A673 (cell line): Measurements from ENCODE around the gene MGAT5B. TPM values are rescaled to one million over a fixed set of nuclear protein-coding genes. Genes with fewer than 3 reads are reported as not detected.
A peak's percentile ranks its signal among the peaks of the same experiment; 100 is the strongest.
"Not testable (repeated sequence)": the region's sequence is repeated elsewhere in the genome, so short reads cannot be mapped to it uniquely, and the experiment has no call there.

Source experiments
- BruUV-seq: library from RNA; stranded (reverse); fragments of 400-500 nt; replicated peaks from 2 replicates; lab custom pipeline; 2021; lab: Mats Ljungman, UMichigan
- CTCF ChIA-PET: fragments of 300-600 bp; sonication (Branson Sonifier 250); formaldehyde crosslinking; loops from one replicate; lab custom pipeline; 2022; ENCODE audit warnings: antibody characterized with exemption; lab: Charles Lee
- POLR2A ChIA-PET: fragments of 300-600 bp; sonication (Branson Sonifier 250); formaldehyde crosslinking; loops from one replicate; lab custom pipeline; 2022; ENCODE audit warnings: antibody characterized with exemption; ENCODE audit not compliant: low non-redundant PET; lab: Charles Lee
- DNase-seq: peaks from one replicate; pipeline ENCODE4 v3.0.0-alpha.2; 2015; ENCODE audit warnings: low spot score
- H3K27ac ChIP-seq: fragments of 200-600 bp; sonication (generic); 2 replicates; pipeline ENCODE4 v1.5.1; 2016; ENCODE audit warnings: mixed run types, low read depth, mild to moderate bottlenecking, mixed read lengths, antibody characterized with exemption, low read length; ENCODE audit not compliant: poor library complexity, severe bottlenecking
- H3K27me3 ChIP-seq: fragments of 200-600 bp; sonication (generic); replicated peaks from 2 replicates; pipeline ENCODE4 v1.6.1; 2017; ENCODE audit warnings: mixed run types, low read depth, mild to moderate bottlenecking, mixed read lengths, antibody characterized with exemption, low read length; ENCODE audit not compliant: insufficient read depth, poor library complexity
- H3K36me3 ChIP-seq: fragments of 200-600 bp; sonication (generic); 2 replicates; pipeline ENCODE4 v1.6.1; 2016; ENCODE audit warnings: mixed run types, mild to moderate bottlenecking, mixed read lengths, antibody characterized with exemption, low read length; ENCODE audit not compliant: insufficient read depth, poor library complexity, severe bottlenecking
- H3K4me1 ChIP-seq: fragments of 200-600 bp; sonication (generic); 2 replicates; pipeline ENCODE4 v1.6.1; 2017; ENCODE audit warnings: mixed run types, mild to moderate bottlenecking, mixed read lengths, antibody characterized with exemption, low read length; ENCODE audit not compliant: insufficient read depth, poor library complexity, severe bottlenecking
- H3K4me3 ChIP-seq: fragments of 200-600 bp; sonication (generic); 2 replicates; pipeline ENCODE4 v1.5.1; 2016; ENCODE audit warnings: low read depth, mixed run types, mild to moderate bottlenecking, mixed read lengths, low read length; ENCODE audit not compliant: poor library complexity, severe bottlenecking
- H3K9me3 ChIP-seq: fragments of 200-600 bp; sonication (generic); 2 replicates; pipeline ENCODE4 v1.6.1; 2016; ENCODE audit warnings: mixed run types, low read depth, mild to moderate bottlenecking, mixed read lengths, antibody characterized with exemption, low read length; ENCODE audit not compliant: poor library complexity, severe bottlenecking
- EZH2 ChIP-seq: fragments of 200-600 bp; sonication (generic); IDR thresholded peaks from 2 replicates; pipeline ENCODE4 v1.6.1; 2017; ENCODE audit warnings: borderline replicate concordance, low read depth, mild to moderate bottlenecking, mixed read lengths, antibody characterized with exemption, low read length; ENCODE audit not compliant: poor library complexity, severe bottlenecking
- intact Hi-C: fragments of 100-400 bp; cut with micrococcal nuclease; formaldehyde crosslinking; loops from one replicate; pipeline ENCODE4 v1.10.0; 2022; ENCODE audit not compliant: unreplicated experiment
- total RNA-seq: library from RNA; stranded (reverse); gene quantifications from 2 replicates; pipeline ENCODE4 v1.2.3, GENCODE V29; 2021
- TF ChIP-seq, protein P1 (sequence below): fragments of 300-800, 200-600 bp; sonication (generic); conservative IDR thresholded peaks from 2 replicates; pipeline ENCODE4 v1.5.1; 2017; ENCODE audit warnings: low read depth, mild to moderate bottlenecking, antibody characterized with exemption, low read length, moderate library complexity, mixed read lengths

The MGAT5B gene
- total RNA-seq, 1 experiment from 2014 or later, result 1.1 TPM

DNA sequence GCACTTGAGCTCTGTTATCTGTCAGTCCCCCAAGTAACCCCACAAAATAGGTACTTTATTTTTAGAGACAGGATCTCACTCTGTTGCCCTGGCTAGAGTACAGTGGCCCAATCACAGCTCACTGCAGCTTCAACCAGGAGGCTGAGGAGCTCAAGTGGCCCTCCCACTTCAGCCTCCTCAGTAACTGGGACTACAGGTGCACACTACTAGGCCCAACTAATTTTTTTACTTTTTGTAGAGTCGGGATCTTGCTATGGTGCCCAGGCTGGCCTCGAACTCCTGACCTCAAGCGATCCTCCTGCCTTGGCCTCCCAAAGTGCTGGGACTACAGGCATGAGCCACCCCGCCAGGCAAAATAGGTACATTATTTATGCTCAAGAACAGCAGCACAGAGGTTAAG lies 99.6 kb downstream of the MGAT5B start:
- no peak overlapping the region for H3K4me3 ChIP-seq
- ChIA-PET CTCF (no interaction called here), POLR2A (no interaction called here)
- H3K9me3 ChIP-seq, result no peaks in the 10 kb centered on the region
- no peak for TF ChIP-seq EZH2
- TF ChIP-seq, protein P1, sequence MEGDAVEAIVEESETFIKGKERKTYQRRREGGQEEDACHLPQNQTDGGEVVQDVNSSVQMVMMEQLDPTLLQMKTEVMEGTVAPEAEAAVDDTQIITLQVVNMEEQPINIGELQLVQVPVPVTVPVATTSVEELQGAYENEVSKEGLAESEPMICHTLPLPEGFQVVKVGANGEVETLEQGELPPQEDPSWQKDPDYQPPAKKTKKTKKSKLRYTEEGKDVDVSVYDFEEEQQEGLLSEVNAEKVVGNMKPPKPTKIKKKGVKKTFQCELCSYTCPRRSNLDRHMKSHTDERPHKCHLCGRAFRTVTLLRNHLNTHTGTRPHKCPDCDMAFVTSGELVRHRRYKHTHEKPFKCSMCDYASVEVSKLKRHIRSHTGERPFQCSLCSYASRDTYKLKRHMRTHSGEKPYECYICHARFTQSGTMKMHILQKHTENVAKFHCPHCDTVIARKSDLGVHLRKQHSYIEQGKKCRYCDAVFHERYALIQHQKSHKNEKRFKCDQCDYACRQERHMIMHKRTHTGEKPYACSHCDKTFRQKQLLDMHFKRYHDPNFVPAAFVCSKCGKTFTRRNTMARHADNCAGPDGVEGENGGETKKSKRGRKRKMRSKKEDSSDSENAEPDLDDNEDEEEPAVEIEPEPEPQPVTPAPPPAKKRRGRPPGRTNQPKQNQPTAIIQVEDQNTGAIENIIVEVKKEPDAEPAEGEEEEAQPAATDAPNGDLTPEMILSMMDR, result no peak
- no TSS peak for BruUV-seq
- no peaks in the 10 kb centered on the region for H3K36me3 ChIP-seq
- intact Hi-C loops, result no loop called here
- no peak for DNase-seq
- H3K27ac ChIP-seq, result no peak overlapping the region
- peaks cover 10% of the 10 kb centered on the region for H3K4me1 ChIP-seq
- H3K27me3 ChIP-seq, result no peaks in the 10 kb centered on the region

DNA sequence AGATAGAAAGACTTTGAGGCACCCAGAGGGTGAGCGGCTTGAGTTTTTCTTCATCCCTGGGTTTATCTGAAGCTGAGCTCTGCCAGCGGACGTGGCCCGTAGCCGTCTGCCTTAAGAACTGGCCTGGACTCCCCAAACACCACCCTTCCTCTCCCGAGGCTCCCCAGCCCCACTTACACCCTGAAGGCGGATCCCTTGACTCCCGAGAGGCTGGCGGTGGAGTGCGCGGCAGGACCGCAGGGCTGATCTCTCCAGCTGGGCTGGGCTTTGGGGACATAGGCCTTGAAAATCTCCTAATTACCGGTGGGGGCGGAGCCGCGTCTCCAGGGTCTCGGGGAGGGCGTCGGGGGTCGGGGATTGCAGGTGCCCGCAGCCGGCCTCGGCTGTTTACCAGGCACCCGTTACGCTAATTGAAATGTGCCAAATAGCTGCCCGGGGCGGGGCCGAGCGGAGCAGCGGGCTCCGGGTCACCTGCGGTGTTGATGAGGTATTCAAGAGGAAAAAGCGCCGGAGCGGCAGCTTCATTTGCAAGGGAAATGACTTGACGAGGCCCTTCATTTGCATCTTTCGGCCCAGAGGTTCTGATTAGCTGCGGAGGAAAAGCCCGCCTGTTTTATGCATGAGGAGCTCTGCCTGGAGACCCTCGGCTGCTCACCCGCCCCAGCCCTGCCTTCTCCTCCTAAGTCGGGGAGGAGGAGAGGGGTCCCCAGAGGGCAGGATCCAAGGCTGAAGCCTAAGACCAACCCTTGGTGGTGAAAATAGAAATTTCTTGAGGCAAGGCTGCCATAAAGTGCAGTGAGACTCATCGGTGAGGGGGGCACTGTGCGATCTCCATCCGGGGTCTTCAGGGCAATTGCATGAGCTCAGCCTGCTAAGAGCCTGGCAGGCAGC lies 100.7 kb downstream of the MGAT5B start:
- no TSS peak for BruUV-seq
- H3K9me3 ChIP-seq, result no peaks in the 10 kb centered on the region
- H3K27ac ChIP-seq, result peak overlapping the region; percentile 70

GRCh38 chr17:76969598-76970172 lies 101.5 kb downstream of the MGAT5B start:
- peak; percentile 45 for DNase-seq
- intact Hi-C loops, result no loop called here
- H3K27ac ChIP-seq, result peak overlapping the region; percentile 70
- peaks cover 10% of the 10 kb centered on the region for H3K4me1 ChIP-seq
- TF ChIP-seq, protein P1, result no peak
- TF ChIP-seq EZH2, result no peak
- H3K36me3 ChIP-seq, result no peaks in the 10 kb centered on the region
- H3K27me3 ChIP-seq, result no peaks in the 10 kb centered on the region
- no TSS peak for BruUV-seq
- POLR2A ChIA-PET, result interaction anchor here (0.5 to 0.6 kb wide), 3 partner anchors 237 to 1070 kb away, joined by 3 to 5 read pairs (median 3); no protein-coding TSS in a partner anchor
- CTCF ChIA-PET, result no interaction called here
- no peaks in the 10 kb centered on the region for H3K9me3 ChIP-seq
- peak overlapping the region; percentile 48 for H3K4me3 ChIP-seq

More for the DNA sequence above, 100.7 kb downstream of the MGAT5B start:
- Histone ChIP-seq H3K4me1 (peaks cover 10% of the 10 kb centered on the region), H3K4me3 (peak overlapping the region; percentile 48), H3K27me3 (no peaks in the 10 kb centered on the region), H3K36me3 (no peaks in the 10 kb centered on the region)
- intact Hi-C loops, result no loop called here
- POLR2A ChIA-PET, result interaction anchor here (0.5 to 0.6 kb wide), 3 partner anchors 236 to 1071 kb away, joined by 3 to 5 read pairs (median 3); no protein-coding TSS in a partner anchor
- CTCF ChIA-PET, result interaction anchor here (0.6 kb wide), 1 partner anchor 88 kb away, joined by 5 read pairs; no protein-coding TSS in a partner anchor
- TF ChIP-seq, protein P1, result no peak
- TF ChIP-seq EZH2, result no peak
- DNase-seq, result peak; percentile 86

DNA sequence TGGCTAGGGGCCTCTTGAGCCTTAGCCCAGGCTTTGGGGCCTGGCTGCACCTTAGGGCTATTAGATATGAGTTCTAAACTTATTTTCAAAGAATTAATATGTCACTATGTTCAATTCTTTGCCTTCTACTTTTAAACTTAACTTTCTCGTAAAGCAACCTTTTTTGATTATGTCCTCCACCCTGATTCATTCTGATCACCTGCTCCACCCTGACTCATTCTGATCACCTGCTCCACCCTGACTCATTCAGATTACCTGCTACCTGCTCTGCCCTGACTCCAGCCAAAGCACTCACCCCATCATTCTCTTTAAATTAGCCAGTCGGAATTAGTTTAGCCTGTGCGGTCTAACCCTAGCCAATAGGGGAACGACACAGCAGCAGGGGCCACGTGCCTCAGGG lies 102.0 kb downstream of the MGAT5B start:
- H3K4me3 ChIP-seq, H3K36me3 ChIP-seq, DNase-seq, CTCF ChIA-PET, POLR2A ChIA-PET, H3K27ac ChIP-seq, intact Hi-C loops, H3K27me3 ChIP-seq, BruUV-seq, H3K9me3 ChIP-seq: not testable (repeated sequence)
- H3K4me1 ChIP-seq, result peaks cover 10% of the 10 kb centered on the region
